ENCODE measurements around the gene LRRK2. TPM values are rescaled to one million over a fixed set of nuclear protein-coding genes. Genes with fewer than 3 reads are reported as not detected.

The LRRK2 gene
- total and polyA plus RNA-seq, 8 donors = 2.5 to 11.2 (median 8.1) TPM

DNA sequence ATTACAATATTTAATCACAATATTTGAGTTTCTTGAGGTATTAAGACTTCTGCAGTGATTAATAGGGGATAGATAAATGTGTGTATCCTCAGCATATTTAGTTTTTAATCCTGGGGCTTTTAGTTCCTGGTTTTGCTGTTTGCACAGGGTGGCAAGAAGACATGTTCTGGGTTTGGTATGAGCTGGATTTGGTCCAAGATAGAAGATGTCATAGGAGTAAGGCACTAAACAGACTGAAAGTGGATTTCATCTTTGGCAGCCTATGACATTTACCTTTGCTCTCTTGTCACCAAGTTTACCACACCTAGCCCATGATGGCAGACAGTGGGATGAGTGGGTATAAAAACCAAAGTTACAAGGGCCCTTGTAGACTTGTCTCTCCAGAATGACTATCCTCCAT lies 168.2 kb downstream of the LRRK2 start:
- H3K4me3 ChIP-seq = no peak overlapping the region
- no peak for TF ChIP-seq CTCF (IDR thresholded peaks at IDR 0.05)
- no peaks in the 10 kb centered on the region for H3K4me1 ChIP-seq
- no peak for FAIRE-seq
- DNase-seq = no peak
- no peaks in the 10 kb centered on the region for H3K9me3 ChIP-seq
- no peaks in the 10 kb centered on the region for H3K36me3 ChIP-seq
- no peaks in the 10 kb centered on the region for H3K27me3 ChIP-seq
- intact Hi-C loops (cut with DNase I) = no loop called here
- ATAC-seq = no peak
- no peak overlapping the region for H3K27ac ChIP-seq

- 76 to 87% methylated on average over 3 of the region's 3 CpGs for WGBS, 2 donors
- Histone ChIP-seq H3K36me3 (no peaks in the 10 kb centered on the region), H3K27ac (no peak overlapping the region), H3K27me3 (no peaks in the 10 kb centered on the region), H3K4me3 (no peak overlapping the region), H3K9me3 (no peaks in the 10 kb centered on the region), H3K4me1 (peaks cover 0 to 9% (median 0%) of the 10 kb centered on the region in 3 donors)
- FAIRE-seq = no peak
- no peak for ATAC-seq
- intact Hi-C loops (cut with DNase I) = no loop called here
- DNase-seq = no peak
- TF ChIP-seq CTCF (IDR thresholded peaks at IDR 0.05) = no peak
These were observed 174.9 kb downstream of the LRRK2 start for GRCh38 chr12:40399656-40400055.

- peaks cover 0 to 2% (median 0%) of the 10 kb centered on the region in 3 donors for H3K4me1 ChIP-seq
- no peaks in the 10 kb centered on the region for H3K36me3 ChIP-seq
- FAIRE-seq (no peak), DNase-seq (no peak), ATAC-seq (no peak)
- no peak overlapping the region for H3K4me3 ChIP-seq
- no peak overlapping the region for H3K27ac ChIP-seq
- no peak for TF ChIP-seq CTCF (IDR thresholded peaks at IDR 0.05)
- WGBS, 2 donors = 87 to 91% methylated on average over 8 of the region's 8 CpGs
- no peaks in the 10 kb centered on the region for H3K27me3 ChIP-seq
- intact Hi-C loops (cut with DNase I) = no loop called here
- no peaks in the 10 kb centered on the region for H3K9me3 ChIP-seq
These were observed 180.6 kb downstream of the LRRK2 start for GRCh38 chr12:40405419-40405818.

Other genes starting within 250 kb of the LRRK2 start
- 10 to 100 TPM in 1 of 6 donors, 1 to 10 TPM in 5; 5.2 to 10.7 (median 7.7) TPM for gene SLC2A13, start 118.9 kb upstream of the LRRK2 start, total RNA-seq
- gene SLC2A13, start 118.9 kb upstream of the LRRK2 start, polyA plus RNA-seq = 1 to 10 TPM; 2.7 to 5.6 TPM